ENCODE results near the gene POPDC2.

POPDC2 gene

DNA sequence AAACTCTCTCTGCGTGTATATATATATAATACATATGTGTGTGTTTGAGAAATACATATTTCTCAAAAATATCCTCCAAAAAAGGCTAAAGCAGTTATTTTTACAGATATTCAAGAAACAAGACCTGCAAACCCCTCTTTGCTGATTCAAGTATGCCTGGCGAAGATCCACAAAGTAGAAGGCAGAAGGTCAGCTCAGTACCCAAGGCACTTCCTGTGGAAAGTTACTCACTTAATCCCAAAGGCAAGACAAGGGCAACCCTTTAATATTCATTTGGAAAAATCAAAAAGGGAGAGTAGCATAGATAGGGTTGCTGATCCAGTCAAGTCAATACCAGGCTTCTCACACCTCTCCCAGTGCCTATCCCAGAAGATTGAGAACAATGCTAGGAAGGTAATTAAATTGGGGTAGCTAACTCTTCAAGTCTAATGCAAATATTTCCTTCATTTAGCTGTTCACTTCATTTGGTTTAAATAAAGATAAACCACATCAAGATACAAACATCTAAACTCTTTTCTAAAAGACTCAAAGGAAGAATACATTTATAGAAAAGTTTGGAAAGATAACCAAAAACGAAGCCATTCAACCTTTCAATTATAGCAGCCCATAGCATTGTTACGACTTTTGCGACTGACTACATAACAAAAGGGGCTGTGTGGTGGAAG is 9.6 kb upstream of the POPDC2 start:
- DNase-seq (ENCODE audit: low read depth): no peak

DNA sequence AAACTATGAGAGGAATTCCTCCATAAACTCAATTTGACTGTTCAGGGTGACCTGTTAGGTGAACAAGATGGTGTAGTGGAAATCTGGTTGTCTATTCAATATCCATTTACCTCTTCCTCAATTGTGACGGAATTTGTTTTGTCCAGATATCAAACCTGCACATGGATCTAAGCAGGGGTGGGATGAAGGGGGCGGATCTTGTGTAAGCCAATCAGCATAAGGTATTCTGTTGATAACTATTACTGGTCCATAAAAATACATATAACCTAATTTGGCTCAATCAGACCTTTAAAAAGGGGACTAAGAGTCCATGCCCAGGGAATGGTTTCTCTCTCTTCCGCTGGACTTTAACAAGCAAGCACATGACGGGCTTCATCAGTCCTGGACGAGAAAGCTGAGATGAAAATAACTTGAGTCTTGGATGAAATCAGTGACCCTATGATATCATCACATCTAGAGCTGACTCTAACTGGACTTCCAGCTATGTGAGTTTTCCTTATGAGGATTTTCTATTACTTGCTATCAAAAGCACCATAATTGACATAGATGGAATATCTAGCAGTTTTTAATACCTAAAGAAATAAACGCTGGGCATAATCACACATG is 5.7 kb upstream of the POPDC2 start:
- DNase-seq (ENCODE audit: low read depth): no peak

DNA sequence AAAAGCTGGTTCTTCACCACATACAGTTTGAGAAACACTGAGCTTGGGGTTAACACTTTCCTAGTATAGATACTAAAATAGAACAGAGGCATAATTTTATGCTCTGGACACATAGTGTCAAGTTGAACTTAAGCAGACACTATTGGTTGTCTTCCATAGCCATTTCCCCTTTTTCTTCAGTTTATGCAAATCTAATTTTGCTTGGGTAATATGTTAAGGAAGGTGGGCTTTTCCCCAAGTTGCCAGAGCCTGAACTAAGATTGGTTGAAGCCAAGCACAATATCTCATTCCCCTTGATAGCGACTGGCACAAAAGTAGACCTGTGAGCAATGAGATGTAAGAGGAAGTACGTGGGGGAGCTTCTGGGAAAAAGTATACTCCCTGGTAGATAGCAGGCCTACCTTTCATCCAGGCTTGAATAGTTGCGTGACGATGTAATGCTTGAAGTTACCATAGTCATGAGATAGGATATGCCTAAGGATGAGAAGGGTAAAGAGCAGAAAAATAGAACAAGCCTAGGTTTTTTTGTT is 4.5 kb upstream of the POPDC2 start:
- DNase-seq (ENCODE audit: low read depth): no peak

DNA sequence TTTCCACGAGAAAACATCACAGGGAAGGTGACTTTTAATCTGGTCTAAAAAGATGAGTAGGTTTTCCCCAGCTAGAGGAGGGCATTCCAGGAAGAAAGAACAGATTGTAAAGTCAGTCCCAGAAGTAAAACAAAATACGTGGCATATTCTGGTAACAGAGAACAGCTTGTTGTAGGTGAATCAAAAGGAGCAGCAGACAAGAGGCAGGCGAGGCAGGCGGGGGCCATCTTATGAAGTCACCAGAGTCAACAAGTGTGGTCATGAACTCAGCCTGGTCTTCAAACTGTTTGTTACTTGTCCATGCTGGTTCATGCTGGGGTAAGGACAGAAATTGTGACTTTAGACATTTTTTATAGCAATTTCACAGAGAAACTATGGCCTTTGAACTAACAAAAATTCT is 4.0 kb upstream of the POPDC2 start:
- no peak for DNase-seq (ENCODE audit: low read depth)

DNA sequence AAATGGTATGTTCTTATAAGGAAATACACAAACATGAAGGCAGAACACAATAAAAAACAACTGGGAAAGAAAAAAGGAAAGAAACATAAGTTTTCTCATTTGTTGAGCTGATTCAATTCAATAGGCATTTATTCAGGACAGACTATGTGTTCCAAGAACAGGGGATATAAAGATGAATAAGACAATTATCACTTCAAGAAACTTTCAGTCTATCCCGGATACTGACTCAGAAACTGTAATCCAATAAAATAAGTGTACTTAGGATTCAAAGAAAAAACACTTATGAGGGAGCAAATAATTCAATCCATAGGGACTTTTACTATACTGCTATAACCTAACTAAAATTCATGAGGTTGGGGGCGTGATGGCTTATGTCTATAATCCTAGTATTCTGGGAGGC is 3.5 kb upstream of the POPDC2 start:
- no peak for DNase-seq (ENCODE audit: low read depth)

DNA sequence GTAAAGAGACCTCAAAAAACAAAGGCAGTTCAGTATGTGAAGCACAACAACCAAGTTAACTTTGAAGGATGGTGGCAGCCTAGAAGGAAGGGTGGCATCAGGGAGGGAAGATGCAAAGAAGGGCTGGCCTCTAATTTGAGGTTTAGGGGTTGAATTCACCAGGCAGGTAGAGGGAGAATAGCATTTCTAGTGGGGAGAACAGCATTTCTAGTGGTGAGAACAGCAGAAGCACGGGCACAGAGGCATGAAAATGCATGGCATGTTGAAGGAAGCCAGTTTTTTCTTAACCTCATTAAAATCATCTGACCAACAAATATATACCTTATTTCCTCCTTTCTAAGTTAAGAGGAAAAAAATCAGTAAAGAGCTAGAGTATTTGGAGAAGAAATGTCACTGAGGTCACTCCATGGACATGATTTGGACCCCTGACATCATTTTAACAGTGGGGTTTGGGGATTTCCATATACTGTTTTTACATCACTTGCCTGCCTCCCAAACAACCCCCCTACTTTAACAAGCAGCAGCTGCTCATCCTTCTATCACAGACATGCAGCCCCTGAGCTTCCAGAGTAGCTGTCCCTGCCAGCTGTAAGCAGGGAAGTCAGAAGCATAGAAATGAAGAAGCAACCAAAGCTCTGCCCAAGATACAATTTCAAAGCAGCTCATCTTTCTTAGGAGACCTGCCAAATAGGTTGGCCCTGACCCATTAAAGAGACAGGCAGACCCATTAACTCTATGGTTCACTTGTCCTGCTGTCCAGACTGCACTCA is 2.4 kb upstream of the POPDC2 start:
- DNase-seq (ENCODE audit: low read depth): no peak

DNA sequence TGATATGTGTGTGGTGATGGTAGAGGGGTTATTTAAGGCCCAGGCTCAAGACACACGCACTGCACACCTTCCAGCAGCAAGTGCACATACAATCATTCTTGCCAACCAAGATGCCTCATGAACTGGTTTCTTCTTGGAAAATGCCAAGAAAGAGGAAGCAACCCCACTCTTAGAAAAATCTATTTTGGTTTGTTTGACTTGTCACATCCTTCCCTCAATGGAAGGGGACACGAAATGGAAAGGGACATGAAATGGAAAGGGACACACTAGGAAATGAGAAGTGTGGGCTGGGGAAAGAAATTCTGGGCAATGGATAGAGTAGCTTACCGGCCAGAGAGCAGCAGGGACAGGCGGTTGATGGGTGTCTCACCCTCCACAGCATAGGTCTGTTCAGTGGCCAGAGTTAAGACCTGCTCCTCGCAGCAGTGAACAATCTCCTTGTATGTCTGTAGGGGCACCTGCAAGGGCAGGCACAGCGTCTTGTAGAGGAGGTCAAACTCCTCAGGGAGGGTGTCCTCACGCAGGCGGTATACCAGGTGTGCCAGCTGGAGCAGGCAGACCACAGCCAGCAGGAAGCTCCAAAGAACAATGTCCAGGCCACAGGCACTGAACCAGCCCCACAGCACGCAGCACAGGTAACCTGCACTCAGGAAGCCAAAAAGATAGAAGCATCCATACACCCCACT is 640 bp downstream of the POPDC2 start:
- DNase-seq (ENCODE audit: low read depth): no peak

DNA sequence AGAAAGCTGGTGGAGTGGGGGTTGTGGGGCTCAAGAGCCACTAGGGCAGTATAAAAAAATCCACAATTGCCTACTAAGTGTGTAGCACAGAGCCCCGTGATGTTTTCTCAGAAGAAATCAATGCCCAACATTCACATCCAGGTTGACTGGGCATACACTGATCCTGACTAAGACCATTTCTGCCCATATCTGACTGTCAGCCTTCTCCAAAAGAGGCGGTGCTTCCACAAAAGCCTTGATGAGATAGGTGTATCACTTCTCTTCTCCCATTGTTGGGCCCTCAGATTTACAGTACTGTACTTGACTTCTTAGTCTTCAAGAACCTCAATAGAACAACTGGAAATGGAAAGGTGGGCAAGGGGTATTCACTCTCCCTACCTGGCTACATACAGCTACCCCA is 1.4 kb downstream of the POPDC2 start:
- no peak for DNase-seq (ENCODE audit: low read depth)

DNA sequence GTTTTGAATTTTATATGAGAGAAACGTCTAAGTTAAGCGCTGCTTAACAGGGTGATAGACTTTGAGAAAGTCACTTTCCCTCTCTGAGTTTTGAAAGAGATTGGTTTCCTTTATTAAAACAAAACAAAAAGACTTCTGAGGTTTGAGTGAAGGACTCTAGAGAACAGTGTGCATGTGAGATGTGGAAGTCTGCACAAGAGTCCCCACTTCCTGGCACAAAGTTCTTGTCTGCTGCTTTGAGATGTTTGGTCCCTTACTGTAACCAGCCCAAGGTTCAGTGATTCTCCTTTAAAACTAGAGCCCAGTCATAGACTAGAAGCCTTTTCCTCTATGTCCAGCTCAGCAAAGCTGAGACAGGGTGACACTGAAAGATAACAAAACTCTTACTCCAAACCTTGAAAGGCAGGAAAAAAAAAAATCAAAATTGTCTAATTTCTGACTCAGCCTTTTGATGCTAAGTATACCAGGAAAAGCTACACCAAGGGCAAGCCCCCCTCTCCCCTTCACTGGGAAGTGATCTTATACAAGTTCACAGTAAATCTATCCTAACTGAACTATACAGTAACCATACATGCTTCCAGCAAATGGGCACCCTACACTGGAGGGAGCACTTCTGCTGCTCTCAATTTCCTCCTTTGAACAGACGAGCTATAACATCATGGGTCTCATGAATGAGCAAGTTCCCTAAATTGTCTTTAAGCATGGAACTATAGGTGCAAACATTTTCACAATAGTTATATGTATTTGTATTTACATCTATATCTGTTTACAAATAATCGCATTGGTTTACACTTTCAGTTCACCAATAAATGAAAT is 2.3 kb downstream of the POPDC2 start:
- no peak for DNase-seq (ENCODE audit: low read depth)

DNA sequence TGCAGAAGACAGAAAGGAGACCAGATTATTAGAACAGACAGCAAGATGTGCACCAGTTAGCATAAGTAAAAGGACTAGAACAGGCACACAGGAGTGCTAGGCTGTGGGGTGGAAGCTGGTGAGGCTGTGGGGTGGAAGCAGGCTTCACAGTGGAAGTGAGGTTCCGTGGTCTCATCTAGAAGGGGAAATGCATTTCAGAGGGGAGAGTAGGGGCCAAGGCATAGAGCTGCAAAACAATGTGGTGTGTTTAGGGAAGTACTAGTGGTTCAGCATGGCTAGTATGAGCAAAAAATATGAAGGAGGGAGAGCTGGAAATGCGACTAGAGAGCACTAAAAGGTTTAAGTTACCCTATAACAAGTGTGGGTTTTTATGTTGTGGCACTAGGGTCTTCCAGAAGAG is 6.5 kb downstream of the POPDC2 start:
- no peak for DNase-seq (ENCODE audit: low read depth)

DNA sequence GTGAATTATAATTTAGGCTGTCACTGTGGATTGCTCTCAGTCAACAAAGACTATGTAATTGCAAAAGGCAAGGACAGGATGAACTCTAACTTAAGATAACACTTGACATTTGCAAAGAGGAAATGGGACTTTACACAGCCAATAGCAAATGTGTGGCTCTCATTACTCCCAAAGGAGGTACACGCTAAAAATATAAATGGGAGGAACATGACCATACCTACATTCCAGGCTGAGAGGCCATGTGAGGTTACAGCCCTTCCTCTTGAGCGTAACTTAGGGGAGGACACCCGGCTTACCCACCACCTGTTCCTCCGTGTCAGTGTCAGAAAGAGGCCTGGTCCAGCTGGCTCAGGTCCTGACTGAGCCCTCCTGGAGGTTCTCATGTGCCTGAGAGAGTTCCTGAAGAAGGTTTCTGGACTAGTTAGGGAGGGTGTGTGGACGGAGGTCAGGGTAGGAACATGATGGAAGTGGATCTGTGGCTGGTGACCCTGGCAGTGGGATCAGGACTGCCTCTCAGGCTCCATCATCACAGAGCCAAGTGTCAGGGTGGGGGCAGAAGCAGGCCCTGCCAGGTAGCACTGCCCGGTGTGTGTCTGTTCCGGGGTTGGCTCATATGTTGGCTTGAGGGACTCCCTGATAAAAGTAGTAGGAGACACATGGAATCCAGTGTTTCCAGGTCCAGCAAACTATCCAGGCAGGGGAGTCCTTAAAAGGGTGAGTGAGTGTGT is 7.9 kb downstream of the POPDC2 start:
- DNase-seq (ENCODE audit: low read depth): no peak

DNA sequence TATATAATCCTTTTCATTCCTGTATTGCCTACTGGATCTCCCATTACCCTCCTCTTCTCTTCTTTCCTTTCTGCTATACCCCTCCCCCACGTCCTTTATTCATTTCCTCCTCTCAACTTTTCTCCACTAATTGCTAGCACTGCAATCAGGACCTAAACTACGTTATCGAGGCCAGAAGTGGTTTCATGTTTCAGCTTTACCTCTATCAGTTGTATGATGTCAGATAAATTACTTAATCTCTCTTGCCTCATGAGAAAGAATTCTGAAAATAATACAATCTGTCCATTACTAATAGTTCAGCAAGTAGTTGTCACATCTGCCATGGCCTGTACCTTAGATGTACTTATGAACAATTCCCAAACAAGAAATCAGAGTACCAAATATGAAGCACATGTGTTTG is 10.6 kb downstream of the POPDC2 start:
- DNase-seq (ENCODE audit: low read depth): no peak

DNA sequence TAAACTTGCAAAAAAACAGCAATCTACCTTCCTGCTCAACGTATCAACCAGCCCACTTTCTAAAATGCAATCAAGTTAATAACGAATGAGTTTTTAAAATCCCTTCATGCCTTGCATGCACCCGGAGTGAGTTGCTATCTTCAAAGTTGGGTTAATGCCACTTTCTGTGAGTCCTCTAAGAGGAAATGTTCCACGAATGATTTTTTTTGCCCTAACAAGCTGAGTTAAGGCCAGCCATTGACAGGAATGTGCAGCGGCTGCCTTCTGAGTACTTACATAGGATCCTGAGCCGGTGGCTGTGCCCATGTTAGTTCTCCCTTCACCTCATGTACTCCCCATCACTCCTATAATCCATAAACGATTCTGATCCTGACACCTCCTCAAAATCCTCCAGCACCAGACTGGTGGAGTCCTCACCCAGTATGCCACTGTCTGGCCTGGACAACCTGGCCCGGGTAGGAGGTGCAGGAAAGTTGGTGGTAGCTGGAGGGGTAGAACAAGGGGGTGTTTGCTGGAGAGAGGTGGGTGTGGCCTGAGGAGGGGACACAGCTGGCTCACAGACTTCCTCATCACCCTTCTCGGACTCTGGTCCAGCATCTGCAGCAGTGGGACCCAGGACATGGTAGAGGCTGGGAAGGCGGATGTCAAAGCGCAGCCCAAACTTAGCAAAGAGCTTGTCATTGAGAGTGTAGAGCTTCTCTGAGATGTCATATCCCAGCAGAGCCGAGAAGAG is 12.4 kb downstream of the POPDC2 start:
- no peak for DNase-seq (ENCODE audit: low read depth)

DNA sequence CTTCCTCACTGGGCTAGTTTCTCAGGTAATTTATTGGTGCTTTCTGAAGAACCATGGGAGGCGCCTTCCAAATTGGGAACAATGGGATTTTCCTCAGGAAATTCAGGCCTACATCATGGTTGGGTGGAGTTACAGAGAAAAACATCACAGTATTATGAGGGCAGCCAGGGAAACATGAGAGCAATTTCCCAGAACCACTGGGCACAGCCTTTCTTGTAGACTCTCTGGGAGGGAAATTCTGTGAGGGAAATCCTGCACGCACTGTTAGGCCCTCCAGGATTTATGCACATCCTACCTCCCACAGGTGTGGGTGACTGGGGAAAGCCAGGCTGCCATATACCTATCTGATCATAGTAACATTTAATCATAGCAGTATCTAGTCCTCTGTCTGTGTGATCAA is 13.2 kb downstream of the POPDC2 start:
- DNase-seq (ENCODE audit: low read depth): no peak

DNA sequence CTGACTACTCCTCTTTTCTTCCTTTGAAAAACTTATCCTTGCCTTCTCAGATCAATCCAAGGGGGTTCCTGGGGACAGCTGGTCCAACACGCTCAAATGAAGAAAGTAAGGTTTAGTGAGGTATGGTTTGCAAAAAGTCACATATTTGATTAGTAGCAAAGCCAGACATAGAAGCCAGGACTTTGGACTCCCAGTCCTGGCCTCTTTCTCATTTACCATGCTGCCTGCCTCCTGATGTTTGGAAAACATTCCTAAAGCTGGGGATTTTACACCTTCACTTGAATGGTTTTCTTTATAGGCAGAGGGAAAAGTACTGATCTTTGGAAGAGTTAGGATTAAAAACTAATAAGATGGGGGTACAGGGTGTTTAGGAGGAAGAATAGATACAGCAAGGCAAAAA is 14.6 kb downstream of the POPDC2 start:
- no peak for DNase-seq (ENCODE audit: low read depth)

DNA sequence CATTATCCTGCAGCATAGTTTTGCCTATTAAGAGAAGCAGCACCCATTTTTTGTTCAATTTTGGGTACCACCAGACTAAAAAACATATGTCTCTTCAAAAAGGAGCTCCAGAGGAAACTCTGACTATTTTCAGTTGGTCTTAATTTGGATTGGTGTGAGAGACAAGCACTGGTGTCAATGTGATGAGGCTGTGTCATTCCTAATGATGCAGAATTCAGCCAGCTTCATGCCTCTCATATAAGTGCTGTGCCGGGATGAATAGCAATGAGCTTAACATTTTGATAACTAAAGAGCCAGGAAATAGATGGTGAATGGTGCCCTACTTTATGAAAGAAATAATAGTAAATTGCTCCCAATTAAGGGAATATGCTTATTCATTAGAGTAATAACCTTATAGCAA is 15.9 kb downstream of the POPDC2 start:
- no peak for DNase-seq (ENCODE audit: low read depth)

DNA sequence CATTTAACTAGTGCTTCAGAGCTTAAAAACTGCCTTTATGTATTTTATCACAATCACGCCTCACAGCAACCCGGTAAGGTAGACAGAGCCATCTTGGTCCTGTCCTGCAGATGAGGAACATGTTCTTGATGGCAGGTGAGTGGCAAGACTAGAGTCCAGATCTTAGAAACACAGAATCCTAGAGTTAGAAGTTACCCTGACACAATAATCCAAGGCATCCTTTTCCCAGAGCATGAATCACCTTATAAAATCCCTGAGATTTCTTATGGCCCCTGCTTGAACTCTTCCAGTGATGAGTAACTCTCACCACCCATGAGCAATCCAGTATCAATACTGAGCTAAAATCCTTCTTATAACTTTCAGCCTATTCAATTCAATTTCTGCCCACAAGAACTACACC is 16.9 kb downstream of the POPDC2 start:
- no peak for DNase-seq (ENCODE audit: low read depth)

DNA sequence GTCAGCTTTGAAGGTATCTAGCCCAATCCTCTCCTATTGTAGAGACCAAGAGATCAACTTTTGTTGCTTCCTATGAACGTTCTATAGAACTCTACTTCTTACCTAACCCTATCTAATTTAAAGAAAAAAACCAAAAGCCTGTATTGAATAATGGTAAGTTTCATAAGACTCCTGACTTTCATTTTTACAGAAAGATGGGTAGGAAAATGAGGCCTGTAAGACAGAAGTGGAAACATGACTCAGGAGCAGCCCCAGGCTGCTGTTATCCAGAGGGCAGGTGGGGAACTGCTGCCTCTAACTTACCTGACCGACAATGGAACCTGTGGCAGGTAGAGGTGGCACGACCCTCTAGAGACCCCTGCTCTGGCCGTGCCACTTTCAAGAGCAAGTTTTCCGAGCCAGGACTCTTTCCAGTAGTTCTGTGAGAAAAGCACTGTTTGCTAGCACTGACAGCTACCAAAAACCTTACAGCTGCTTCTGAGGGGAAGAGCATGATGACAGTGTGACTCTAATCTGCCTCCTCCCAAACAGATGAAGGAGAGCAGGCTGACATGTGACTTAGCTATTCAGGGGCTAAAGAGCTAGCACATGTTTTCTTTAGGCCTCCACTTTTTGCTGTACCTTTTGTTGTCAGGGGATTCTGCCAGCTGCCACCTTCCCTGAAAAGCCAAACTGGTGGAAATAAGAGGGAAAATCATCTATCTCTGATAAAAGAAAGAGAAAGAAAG is 17.5 kb downstream of the POPDC2 start:
- DNase-seq (ENCODE audit: low read depth): no peak

DNA sequence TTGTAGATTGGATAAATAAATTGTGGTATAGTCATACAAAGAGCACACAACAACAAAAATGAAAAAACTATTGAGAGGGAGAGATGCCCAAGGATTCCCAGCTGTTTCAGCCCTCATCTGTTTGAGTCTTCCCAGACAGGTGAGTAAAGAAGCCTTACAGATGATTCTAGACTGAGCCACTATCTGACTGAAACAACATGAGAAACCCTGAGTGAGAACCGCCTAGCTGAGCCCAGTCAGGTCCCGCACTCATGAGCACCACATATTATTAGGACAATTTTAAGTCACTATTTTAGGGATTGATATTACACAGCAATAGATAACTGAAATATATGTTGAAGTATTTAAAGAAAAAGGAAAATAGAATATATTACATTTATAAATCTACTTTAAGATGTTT is 19.0 kb downstream of the POPDC2 start:
- no peak for DNase-seq (ENCODE audit: low read depth)

Data from stimulated activated CD8-positive, alpha-beta memory T cell treated with anti-CD3 and anti-CD28 coated beads, Interleukin-7, amount 100 ng/mL, for 24 hours (primary cell).